ENCODE measurements around the gene ACTMAP. TPM values are rescaled to one million over a fixed set of nuclear protein-coding genes. Genes with fewer than 3 reads are reported as not detected.
"Not testable (repeated sequence)": the region's sequence is repeated elsewhere in the genome, so short reads cannot be mapped to it uniquely, and the experiment has no call there.

ACTMAP gene
- total RNA-seq, 5 donors from 2014 or later (not counting 1 experiment from before 2014, with no cell fraction given), result 4.7 to 8.3 (median 6.8) TPM

DNA sequence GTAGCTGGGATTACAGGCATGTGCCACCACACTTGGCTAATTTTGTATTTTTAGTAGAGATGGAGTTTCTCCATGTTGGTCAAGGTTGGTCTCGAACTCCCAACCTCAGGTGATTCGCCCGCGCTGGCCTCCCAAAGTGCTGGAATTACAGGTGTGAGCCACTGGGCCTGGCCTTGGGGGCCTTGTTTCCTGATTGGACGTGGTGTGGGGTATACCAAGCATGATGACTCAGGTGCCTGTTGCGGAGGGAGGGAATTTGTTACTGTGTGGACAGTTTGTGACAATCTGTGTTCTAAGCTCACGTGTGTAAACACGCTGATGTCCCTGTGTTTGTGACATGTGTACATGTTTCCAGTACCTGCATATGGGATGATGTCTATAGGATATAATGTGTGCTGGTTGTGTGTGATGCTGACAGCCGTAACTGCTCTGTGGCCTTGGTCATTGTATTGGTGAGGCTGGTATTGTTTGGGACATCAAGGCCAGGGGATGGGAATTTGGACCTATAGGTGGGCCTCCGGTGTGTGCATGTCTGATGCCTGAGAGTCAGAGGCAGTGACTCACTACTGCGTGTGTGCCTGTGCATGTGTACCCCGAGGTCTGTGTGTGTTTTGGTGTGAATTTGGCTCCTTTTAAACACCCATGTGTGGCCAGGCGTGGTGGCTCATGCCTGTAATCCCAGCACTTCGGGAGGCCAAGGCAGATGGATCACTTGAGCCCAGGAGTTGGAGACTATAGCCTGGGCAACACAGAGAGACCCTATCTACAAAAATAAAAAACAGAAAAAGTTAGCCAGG is 47.1 kb upstream of the ACTMAP start:
- DNase-seq (no peak), ATAC-seq (replicated peaks in 1 of 4) (no peak)
- Histone ChIP-seq H3K4me3 (ENCODE audit: control insufficient read depth in 1 of 2, extremely low read depth in 1 of 2, low read length in 1 of 2) (no peak overlapping the region), H3K27me3 (replicated peaks in 1 of 2; ENCODE audit: control insufficient read depth in 2 of 2, extremely low read depth in 1 of 2, insufficient read depth in 2 of 2, low read length in 1 of 2) (no peaks in the 10 kb centered on the region), H3K9me3 (no peaks in the 10 kb centered on the region), H3K36me3 (ENCODE audit: control insufficient read depth in 2 of 2, extremely low read depth in 1 of 2, insufficient read depth in 1 of 2, low read length in 1 of 2) (peaks cover 4 to 21% of the 10 kb centered on the region in 2 donors), H3K27ac (ENCODE audit: low read length) (peak overlapping the region; percentile 99), H3K4me1 (ENCODE audit: control insufficient read depth in 1 of 2, extremely low read depth in 1 of 2, insufficient read depth in 2 of 2, low read length in 2 of 2) (peaks cover 22 to 45% of the 10 kb centered on the region in 2 experiments)
- H3K9me3 Mint-ChIP-seq, result no peaks in the 10 kb centered on the region
- no peaks in the 10 kb centered on the region for H3K27me3 Mint-ChIP-seq
- peaks cover 17% of the 10 kb centered on the region for H3K36me3 Mint-ChIP-seq
- H3K27ac Mint-ChIP-seq, result peak overlapping the region; percentile 98 to 99
- ChIA-PET CTCF (interaction anchor here in 1 of 2 donors (1.4 to 2.3 kb wide), 2 partner anchors 9 to 19 kb away, joined by 12 to 30 read pairs; partner anchors contain the start of gene RAB4B), POLR2A (interaction anchor here (0.6 to 1.4 kb wide), 4 partner anchors 9 to 227 kb away, joined by 5 to 23 read pairs (median 11); partner anchors contain the start of genes ACTMAP (in 1 of the 2), RAB4B (in 1 of the 2) and SNRPA (in 1 of the 2))
- 96% methylated on average over 13 of the region's 14 CpGs for WGBS (ENCODE audit: insufficient coverage)
- H3K4me3 Mint-ChIP-seq, result peak overlapping the region; percentile 92 to 94 (median 93)
- peaks cover 36 to 44% (median 39%) of the 10 kb centered on the region in 3 donors for H3K4me1 Mint-ChIP-seq

DNA sequence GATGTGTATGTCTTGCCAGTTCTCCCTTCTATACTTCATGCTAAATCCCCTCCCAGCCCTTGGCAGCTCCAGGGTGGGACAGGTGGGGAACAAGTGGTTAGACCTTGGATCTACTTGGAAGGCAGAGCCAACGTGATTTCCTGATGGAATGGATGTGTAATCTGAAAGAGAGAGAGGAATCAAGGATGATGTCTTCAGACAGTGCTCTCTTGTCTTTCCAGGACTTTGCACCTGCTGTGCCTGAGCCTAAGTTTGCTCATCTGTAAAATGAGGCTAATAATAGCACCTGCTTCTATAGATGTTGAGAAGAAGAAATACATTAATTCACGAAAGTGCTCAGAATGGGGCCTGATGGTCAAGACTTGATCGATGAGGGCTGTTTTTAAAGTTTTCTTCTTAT is 41.7 kb upstream of the ACTMAP start:
- peaks cover 18% of the 10 kb centered on the region for H3K36me3 Mint-ChIP-seq
- peaks cover 11 to 14% of the 10 kb centered on the region in 2 donors for H3K36me3 ChIP-seq (ENCODE audit: control insufficient read depth in 2 of 2, extremely low read depth in 1 of 2, insufficient read depth in 1 of 2, low read length in 1 of 2)
- peaks cover 2 to 11% (median 5%) of the 10 kb centered on the region in 3 donors for H3K4me1 Mint-ChIP-seq
- H3K4me3 Mint-ChIP-seq, result no peak overlapping the region
- no peak for DNase-seq
- no peaks in the 10 kb centered on the region for H3K27me3 Mint-ChIP-seq
- no peak for ATAC-seq (replicated peaks in 1 of 4)
- H3K9me3 ChIP-seq, result no peaks in the 10 kb centered on the region
- ChIA-PET POLR2A (no interaction called here), CTCF (interaction anchor here in 1 of 2 donors (0.6 kb wide), 1 partner anchor 29 kb away, joined by 4 read pairs; no protein-coding TSS in a partner anchor)
- no peak overlapping the region for H3K4me3 ChIP-seq (ENCODE audit: control insufficient read depth in 1 of 2, extremely low read depth in 1 of 2, low read length in 1 of 2)
- 75% methylated on average over 2 of the region's 3 CpGs for WGBS (ENCODE audit: insufficient coverage)
- H3K27ac ChIP-seq (ENCODE audit: low read length), result peak overlapping the region; percentile 1
- no peaks in the 10 kb centered on the region for H3K27me3 ChIP-seq (replicated peaks in 1 of 2; ENCODE audit: control insufficient read depth in 2 of 2, extremely low read depth in 1 of 2, insufficient read depth in 2 of 2, low read length in 1 of 2)
- H3K27ac Mint-ChIP-seq, result peak overlapping the region; percentile 41 to 60
- H3K9me3 Mint-ChIP-seq, result no peaks in the 10 kb centered on the region
- peaks cover 0 to 14% of the 10 kb centered on the region in 2 experiments for H3K4me1 ChIP-seq (ENCODE audit: control insufficient read depth in 1 of 2, extremely low read depth in 1 of 2, insufficient read depth in 2 of 2, low read length in 2 of 2)

DNA sequence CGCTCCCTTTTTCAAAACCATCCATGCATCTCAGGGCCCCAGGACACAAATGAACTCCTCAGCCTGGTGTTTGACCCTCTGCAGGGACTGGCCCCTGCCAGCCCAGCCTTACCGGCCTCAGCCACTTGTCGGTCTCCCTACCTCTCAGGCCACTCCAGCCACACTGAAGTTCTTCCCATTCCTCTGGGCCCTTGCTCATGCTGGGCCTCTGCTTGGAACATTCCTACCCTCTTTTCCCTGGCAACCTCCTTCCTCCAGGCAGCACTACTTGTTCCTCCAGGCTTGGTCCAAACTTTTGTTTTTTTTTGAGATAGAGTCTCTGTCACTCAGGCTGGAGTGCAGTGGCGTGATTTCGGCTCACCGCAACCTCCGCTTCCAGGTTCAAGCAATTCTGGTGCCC is 41.1 kb upstream of the ACTMAP start:
- H3K36me3 ChIP-seq (ENCODE audit: control insufficient read depth in 2 of 2, extremely low read depth in 1 of 2, insufficient read depth in 1 of 2, low read length in 1 of 2), result peaks cover 18 to 20% of the 10 kb centered on the region in 2 donors
- H3K4me1 Mint-ChIP-seq, result peaks cover 2 to 11% (median 5%) of the 10 kb centered on the region in 3 donors
- ATAC-seq (replicated peaks in 1 of 4) (no peak), DNase-seq (no peak)
- no peaks in the 10 kb centered on the region for H3K27me3 Mint-ChIP-seq
- no peak overlapping the region for H3K4me3 ChIP-seq (ENCODE audit: control insufficient read depth in 1 of 2, extremely low read depth in 1 of 2, low read length in 1 of 2)
- H3K27ac Mint-ChIP-seq, result no peak overlapping the region
- H3K27ac ChIP-seq (ENCODE audit: low read length), result no peak overlapping the region
- 83% methylated on average over 7 of the region's 7 CpGs for WGBS (ENCODE audit: insufficient coverage)
- POLR2A ChIA-PET, result no interaction called here
- no peaks in the 10 kb centered on the region for H3K27me3 ChIP-seq (replicated peaks in 1 of 2; ENCODE audit: control insufficient read depth in 2 of 2, extremely low read depth in 1 of 2, insufficient read depth in 2 of 2, low read length in 1 of 2)
- no peaks in the 10 kb centered on the region for H3K9me3 ChIP-seq
- CTCF ChIA-PET, result no interaction called here
- peaks cover 23% of the 10 kb centered on the region for H3K36me3 Mint-ChIP-seq
- H3K4me3 Mint-ChIP-seq, result no peak overlapping the region
- no peaks in the 10 kb centered on the region for H3K9me3 Mint-ChIP-seq
- peaks cover 0 to 14% of the 10 kb centered on the region in 2 experiments for H3K4me1 ChIP-seq (ENCODE audit: control insufficient read depth in 1 of 2, extremely low read depth in 1 of 2, insufficient read depth in 2 of 2, low read length in 2 of 2)

DNA sequence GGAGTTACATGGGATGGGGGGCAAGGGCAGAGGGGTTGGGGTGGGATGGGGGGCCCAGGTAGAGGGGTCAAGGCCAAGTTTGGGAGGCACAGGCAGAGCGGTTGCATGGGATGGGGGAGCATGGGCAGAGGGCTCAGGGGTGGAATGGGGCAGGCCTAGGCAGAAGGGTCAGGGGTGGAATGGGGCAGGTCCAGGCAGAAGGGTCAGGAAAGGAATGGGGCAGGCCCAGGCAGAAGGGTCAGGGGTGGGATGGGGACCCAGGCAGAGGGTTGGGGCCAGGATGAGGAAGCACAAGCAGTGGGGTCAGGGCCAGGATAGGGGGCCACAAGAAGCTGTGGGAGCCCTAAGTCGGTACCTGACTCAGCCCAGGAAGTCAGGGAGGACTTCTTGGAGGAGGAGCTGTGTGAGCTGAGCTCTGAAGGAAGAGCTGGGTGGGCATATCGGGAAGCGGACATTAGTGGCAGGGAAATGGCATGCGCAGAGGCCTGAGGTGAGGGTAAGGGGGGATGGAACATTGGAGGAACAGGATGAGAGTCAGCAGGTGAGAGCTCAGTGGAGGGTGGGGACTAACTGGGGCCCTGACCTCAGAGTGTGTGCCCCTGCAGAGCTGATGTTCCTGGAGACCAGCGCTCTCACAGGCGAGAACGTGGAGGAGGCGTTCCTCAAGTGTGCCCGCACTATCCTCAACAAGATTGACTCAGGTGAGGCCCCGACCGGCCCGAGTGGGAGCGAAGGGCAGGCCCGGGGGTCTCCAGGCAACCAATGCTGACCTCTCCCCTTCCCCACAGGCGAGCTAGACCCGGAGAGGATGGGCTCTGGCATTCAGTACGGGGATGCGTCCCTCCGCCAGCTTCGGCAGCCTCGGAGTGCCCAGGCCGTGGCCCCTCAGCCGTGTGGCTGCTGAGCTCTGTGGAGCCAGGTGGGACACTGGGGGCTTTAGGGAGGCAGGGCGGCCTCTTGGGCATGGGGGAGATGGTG is 36.1 kb upstream of the ACTMAP start:
- Mint-ChIP-seq H3K4me1 (peaks cover 3 to 10% (median 5%) of the 10 kb centered on the region in 3 donors), H3K9me3 (no peaks in the 10 kb centered on the region), H3K4me3 (no peak overlapping the region), H3K27ac (peak overlapping the region in 1 of 2 donors; percentile 8), H3K36me3 (peaks cover 38% of the 10 kb centered on the region), H3K27me3 (no peaks in the 10 kb centered on the region)
- WGBS (ENCODE audit: insufficient coverage), result 94% methylated on average over 20 of the region's 25 CpGs
- Histone ChIP-seq H3K4me3 (ENCODE audit: control insufficient read depth in 1 of 2, extremely low read depth in 1 of 2, low read length in 1 of 2) (no peak overlapping the region), H3K36me3 (ENCODE audit: control insufficient read depth in 2 of 2, extremely low read depth in 1 of 2, insufficient read depth in 1 of 2, low read length in 1 of 2) (peaks cover 31 to 42% of the 10 kb centered on the region in 2 donors), H3K27ac (ENCODE audit: low read length) (no peak overlapping the region), H3K9me3 (no peaks in the 10 kb centered on the region), H3K4me1 (ENCODE audit: control insufficient read depth in 1 of 2, extremely low read depth in 1 of 2, insufficient read depth in 2 of 2, low read length in 2 of 2) (no peaks in the 10 kb centered on the region), H3K27me3 (replicated peaks in 1 of 2; ENCODE audit: control insufficient read depth in 2 of 2, extremely low read depth in 1 of 2, insufficient read depth in 2 of 2, low read length in 1 of 2) (no peaks in the 10 kb centered on the region)
- no peak for ATAC-seq (replicated peaks in 1 of 4)
- POLR2A ChIA-PET, result no interaction called here
- DNase-seq, result no peak
- CTCF ChIA-PET, result interaction anchor here in 1 of 2 donors (0.5 kb wide), 1 partner anchor 140 kb away, joined by 3 read pairs; no protein-coding TSS in a partner anchor

DNA sequence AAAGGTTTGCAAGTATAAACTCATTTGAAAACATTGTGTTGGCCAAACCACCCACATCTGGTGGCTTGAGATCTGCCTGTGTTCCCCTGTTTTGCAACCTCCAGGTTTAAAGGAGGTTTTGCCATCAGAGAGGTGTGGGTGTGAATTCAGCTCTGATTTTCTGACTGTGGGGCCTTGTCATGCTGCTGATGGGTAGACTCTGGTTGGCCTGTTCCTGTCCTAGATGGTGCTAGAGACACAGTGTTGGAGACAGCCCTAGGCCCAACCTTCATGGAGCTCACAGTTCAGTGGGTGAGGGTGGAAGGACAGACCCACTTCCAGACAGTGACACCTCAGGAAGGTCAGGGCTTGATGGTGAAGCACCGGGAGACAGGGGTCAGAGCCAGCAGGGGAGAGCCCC is 35.2 kb upstream of the ACTMAP start:
- peak overlapping the region; percentile 6 to 55 for H3K27ac Mint-ChIP-seq
- H3K4me1 ChIP-seq (ENCODE audit: control insufficient read depth in 1 of 2, extremely low read depth in 1 of 2, insufficient read depth in 2 of 2, low read length in 2 of 2), result peaks cover 0 to 2% of the 10 kb centered on the region in 2 experiments
- H3K27ac ChIP-seq (ENCODE audit: low read length), result no peak overlapping the region
- ChIA-PET CTCF (no interaction called here), POLR2A (no interaction called here)
- ATAC-seq (replicated peaks in 1 of 4) (no peak), DNase-seq (no peak)
- no peaks in the 10 kb centered on the region for H3K27me3 ChIP-seq (replicated peaks in 1 of 2; ENCODE audit: control insufficient read depth in 2 of 2, extremely low read depth in 1 of 2, insufficient read depth in 2 of 2, low read length in 1 of 2)
- 81% methylated on average over 1 of the region's 1 CpG for WGBS (ENCODE audit: insufficient coverage)
- H3K36me3 Mint-ChIP-seq, result peaks cover 40% of the 10 kb centered on the region
- H3K4me3 Mint-ChIP-seq, result no peak overlapping the region
- H3K4me1 Mint-ChIP-seq, result peaks cover 3 to 11% (median 9%) of the 10 kb centered on the region in 3 donors
- no peak overlapping the region for H3K4me3 ChIP-seq (ENCODE audit: control insufficient read depth in 1 of 2, extremely low read depth in 1 of 2, low read length in 1 of 2)
- H3K9me3 ChIP-seq, result no peaks in the 10 kb centered on the region
- H3K36me3 ChIP-seq (ENCODE audit: control insufficient read depth in 2 of 2, extremely low read depth in 1 of 2, insufficient read depth in 1 of 2, low read length in 1 of 2), result peaks cover 28 to 38% of the 10 kb centered on the region in 2 donors
- H3K9me3 Mint-ChIP-seq, result no peaks in the 10 kb centered on the region
- no peaks in the 10 kb centered on the region for H3K27me3 Mint-ChIP-seq

DNA sequence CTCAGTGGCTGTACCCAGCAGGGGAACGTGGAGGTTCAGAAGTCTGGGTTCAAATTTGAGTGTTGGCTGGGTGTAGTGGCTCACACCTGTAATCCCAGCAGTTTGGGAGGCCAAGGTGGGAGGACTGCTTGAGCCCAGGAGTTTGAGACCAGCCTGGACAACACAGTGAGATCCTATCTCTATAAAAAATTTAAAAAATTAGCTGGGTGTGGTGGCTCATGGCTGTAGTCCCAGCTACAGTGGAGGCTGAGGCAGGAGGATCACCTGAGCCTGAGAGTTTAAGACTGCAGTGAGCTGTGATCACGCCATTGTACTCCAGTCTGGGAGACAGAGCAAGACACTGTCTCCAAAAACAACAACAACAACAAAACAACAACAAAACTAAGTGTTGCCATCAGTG is 33.9 kb upstream of the ACTMAP start:
- H3K27ac ChIP-seq (ENCODE audit: low read length); POLR2A ChIA-PET; H3K4me1 ChIP-seq (ENCODE audit: control insufficient read depth in 1 of 2, extremely low read depth in 1 of 2, insufficient read depth in 2 of 2, low read length in 2 of 2); CTCF ChIA-PET; H3K27me3 Mint-ChIP-seq; H3K9me3 Mint-ChIP-seq; ATAC-seq (replicated peaks in 1 of 4); H3K4me3 ChIP-seq (ENCODE audit: control insufficient read depth in 1 of 2, extremely low read depth in 1 of 2, low read length in 1 of 2); H3K27me3 ChIP-seq (replicated peaks in 1 of 2; ENCODE audit: control insufficient read depth in 2 of 2, extremely low read depth in 1 of 2, insufficient read depth in 2 of 2, low read length in 1 of 2); H3K9me3 ChIP-seq; DNase-seq; H3K27ac Mint-ChIP-seq; H3K4me3 Mint-ChIP-seq: not testable (repeated sequence)
- peaks cover 28 to 34% of the 10 kb centered on the region in 2 donors for H3K36me3 ChIP-seq (ENCODE audit: control insufficient read depth in 2 of 2, extremely low read depth in 1 of 2, insufficient read depth in 1 of 2, low read length in 1 of 2)
- Mint-ChIP-seq H3K4me1 (peaks cover 9 to 20% (median 19%) of the 10 kb centered on the region in 3 donors), H3K36me3 (peaks cover 34% of the 10 kb centered on the region)
- WGBS (ENCODE audit: insufficient coverage), result 90% methylated on average over 1 of the region's 2 CpGs

Measured in T-cell (primary cell).